Measurements from ENCODE around the gene CKAP5.

DNA sequence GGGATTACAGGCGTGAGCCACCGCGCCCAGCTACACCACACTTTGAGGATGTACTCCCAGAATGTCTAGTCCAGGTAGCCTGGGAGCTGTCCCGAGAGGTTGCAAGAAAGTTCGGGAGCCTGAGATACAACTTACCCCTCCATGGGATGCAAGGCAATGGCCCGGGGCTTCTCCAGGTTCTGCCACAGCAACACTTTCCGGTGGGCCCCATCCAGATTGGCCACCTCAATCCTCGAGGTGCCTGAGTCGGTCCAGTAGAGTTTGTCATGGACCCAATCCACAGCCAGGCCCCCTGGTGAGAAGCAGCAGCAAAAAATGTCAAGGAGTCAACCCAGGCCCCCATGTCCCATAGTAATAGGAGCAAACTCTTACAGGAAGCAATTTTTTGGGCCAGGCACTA lies 46.8 kb upstream of the CKAP5 start:
- TF ChIP-seq, protein P1, sequence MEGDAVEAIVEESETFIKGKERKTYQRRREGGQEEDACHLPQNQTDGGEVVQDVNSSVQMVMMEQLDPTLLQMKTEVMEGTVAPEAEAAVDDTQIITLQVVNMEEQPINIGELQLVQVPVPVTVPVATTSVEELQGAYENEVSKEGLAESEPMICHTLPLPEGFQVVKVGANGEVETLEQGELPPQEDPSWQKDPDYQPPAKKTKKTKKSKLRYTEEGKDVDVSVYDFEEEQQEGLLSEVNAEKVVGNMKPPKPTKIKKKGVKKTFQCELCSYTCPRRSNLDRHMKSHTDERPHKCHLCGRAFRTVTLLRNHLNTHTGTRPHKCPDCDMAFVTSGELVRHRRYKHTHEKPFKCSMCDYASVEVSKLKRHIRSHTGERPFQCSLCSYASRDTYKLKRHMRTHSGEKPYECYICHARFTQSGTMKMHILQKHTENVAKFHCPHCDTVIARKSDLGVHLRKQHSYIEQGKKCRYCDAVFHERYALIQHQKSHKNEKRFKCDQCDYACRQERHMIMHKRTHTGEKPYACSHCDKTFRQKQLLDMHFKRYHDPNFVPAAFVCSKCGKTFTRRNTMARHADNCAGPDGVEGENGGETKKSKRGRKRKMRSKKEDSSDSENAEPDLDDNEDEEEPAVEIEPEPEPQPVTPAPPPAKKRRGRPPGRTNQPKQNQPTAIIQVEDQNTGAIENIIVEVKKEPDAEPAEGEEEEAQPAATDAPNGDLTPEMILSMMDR (conservative IDR thresholded peaks at IDR 0.05; ENCODE audit: low read depth in 2 of 2): no peak
- TF ChIP-seq, protein P2, sequence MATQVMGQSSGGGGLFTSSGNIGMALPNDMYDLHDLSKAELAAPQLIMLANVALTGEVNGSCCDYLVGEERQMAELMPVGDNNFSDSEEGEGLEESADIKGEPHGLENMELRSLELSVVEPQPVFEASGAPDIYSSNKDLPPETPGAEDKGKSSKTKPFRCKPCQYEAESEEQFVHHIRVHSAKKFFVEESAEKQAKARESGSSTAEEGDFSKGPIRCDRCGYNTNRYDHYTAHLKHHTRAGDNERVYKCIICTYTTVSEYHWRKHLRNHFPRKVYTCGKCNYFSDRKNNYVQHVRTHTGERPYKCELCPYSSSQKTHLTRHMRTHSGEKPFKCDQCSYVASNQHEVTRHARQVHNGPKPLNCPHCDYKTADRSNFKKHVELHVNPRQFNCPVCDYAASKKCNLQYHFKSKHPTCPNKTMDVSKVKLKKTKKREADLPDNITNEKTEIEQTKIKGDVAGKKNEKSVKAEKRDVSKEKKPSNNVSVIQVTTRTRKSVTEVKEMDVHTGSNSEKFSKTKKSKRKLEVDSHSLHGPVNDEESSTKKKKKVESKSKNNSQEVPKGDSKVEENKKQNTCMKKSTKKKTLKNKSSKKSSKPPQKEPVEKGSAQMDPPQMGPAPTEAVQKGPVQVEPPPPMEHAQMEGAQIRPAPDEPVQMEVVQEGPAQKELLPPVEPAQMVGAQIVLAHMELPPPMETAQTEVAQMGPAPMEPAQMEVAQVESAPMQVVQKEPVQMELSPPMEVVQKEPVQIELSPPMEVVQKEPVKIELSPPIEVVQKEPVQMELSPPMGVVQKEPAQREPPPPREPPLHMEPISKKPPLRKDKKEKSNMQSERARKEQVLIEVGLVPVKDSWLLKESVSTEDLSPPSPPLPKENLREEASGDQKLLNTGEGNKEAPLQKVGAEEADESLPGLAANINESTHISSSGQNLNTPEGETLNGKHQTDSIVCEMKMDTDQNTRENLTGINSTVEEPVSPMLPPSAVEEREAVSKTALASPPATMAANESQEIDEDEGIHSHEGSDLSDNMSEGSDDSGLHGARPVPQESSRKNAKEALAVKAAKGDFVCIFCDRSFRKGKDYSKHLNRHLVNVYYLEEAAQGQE (IDR thresholded peaks at IDR 0.05; ENCODE audit: unreplicated experiment): no peak
- no peak for TF ChIP-seq NANOG (IDR thresholded peaks at IDR 0.05; ENCODE audit: borderline replicate concordance)
- TF ChIP-seq EZH2phosphoT487 (IDR thresholded peaks at IDR 0.05; ENCODE audit: unreplicated experiment): no peak
- no peak for TF ChIP-seq CREB1 (CRISPR knock-in tag; IDR thresholded peaks at IDR 0.05; ENCODE audit: low read depth)
- TF ChIP-seq POLR2AphosphoS5 (IDR thresholded peaks at IDR 0.05; ENCODE audit: low read depth): no peak
- no peak for TF ChIP-seq JUNB (IDR thresholded peaks at IDR 0.05; ENCODE audit: unreplicated experiment)
- no peak for TF ChIP-seq EZH2 (IDR thresholded peaks at IDR 0.05; ENCODE audit: low read depth, unreplicated experiment)
- TF ChIP-seq STAT1 (IDR thresholded peaks at IDR 0.05; ENCODE audit: unreplicated experiment): no peak
- TF ChIP-seq, protein P3, sequence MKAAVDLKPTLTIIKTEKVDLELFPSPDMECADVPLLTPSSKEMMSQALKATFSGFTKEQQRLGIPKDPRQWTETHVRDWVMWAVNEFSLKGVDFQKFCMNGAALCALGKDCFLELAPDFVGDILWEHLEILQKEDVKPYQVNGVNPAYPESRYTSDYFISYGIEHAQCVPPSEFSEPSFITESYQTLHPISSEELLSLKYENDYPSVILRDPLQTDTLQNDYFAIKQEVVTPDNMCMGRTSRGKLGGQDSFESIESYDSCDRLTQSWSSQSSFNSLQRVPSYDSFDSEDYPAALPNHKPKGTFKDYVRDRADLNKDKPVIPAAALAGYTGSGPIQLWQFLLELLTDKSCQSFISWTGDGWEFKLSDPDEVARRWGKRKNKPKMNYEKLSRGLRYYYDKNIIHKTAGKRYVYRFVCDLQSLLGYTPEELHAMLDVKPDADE (IDR thresholded peaks at IDR 0.05): no peak
- no peak for TF ChIP-seq ZNF114 (CRISPR knock-in tag; IDR thresholded peaks at IDR 0.05)
- TF ChIP-seq, protein P4, sequence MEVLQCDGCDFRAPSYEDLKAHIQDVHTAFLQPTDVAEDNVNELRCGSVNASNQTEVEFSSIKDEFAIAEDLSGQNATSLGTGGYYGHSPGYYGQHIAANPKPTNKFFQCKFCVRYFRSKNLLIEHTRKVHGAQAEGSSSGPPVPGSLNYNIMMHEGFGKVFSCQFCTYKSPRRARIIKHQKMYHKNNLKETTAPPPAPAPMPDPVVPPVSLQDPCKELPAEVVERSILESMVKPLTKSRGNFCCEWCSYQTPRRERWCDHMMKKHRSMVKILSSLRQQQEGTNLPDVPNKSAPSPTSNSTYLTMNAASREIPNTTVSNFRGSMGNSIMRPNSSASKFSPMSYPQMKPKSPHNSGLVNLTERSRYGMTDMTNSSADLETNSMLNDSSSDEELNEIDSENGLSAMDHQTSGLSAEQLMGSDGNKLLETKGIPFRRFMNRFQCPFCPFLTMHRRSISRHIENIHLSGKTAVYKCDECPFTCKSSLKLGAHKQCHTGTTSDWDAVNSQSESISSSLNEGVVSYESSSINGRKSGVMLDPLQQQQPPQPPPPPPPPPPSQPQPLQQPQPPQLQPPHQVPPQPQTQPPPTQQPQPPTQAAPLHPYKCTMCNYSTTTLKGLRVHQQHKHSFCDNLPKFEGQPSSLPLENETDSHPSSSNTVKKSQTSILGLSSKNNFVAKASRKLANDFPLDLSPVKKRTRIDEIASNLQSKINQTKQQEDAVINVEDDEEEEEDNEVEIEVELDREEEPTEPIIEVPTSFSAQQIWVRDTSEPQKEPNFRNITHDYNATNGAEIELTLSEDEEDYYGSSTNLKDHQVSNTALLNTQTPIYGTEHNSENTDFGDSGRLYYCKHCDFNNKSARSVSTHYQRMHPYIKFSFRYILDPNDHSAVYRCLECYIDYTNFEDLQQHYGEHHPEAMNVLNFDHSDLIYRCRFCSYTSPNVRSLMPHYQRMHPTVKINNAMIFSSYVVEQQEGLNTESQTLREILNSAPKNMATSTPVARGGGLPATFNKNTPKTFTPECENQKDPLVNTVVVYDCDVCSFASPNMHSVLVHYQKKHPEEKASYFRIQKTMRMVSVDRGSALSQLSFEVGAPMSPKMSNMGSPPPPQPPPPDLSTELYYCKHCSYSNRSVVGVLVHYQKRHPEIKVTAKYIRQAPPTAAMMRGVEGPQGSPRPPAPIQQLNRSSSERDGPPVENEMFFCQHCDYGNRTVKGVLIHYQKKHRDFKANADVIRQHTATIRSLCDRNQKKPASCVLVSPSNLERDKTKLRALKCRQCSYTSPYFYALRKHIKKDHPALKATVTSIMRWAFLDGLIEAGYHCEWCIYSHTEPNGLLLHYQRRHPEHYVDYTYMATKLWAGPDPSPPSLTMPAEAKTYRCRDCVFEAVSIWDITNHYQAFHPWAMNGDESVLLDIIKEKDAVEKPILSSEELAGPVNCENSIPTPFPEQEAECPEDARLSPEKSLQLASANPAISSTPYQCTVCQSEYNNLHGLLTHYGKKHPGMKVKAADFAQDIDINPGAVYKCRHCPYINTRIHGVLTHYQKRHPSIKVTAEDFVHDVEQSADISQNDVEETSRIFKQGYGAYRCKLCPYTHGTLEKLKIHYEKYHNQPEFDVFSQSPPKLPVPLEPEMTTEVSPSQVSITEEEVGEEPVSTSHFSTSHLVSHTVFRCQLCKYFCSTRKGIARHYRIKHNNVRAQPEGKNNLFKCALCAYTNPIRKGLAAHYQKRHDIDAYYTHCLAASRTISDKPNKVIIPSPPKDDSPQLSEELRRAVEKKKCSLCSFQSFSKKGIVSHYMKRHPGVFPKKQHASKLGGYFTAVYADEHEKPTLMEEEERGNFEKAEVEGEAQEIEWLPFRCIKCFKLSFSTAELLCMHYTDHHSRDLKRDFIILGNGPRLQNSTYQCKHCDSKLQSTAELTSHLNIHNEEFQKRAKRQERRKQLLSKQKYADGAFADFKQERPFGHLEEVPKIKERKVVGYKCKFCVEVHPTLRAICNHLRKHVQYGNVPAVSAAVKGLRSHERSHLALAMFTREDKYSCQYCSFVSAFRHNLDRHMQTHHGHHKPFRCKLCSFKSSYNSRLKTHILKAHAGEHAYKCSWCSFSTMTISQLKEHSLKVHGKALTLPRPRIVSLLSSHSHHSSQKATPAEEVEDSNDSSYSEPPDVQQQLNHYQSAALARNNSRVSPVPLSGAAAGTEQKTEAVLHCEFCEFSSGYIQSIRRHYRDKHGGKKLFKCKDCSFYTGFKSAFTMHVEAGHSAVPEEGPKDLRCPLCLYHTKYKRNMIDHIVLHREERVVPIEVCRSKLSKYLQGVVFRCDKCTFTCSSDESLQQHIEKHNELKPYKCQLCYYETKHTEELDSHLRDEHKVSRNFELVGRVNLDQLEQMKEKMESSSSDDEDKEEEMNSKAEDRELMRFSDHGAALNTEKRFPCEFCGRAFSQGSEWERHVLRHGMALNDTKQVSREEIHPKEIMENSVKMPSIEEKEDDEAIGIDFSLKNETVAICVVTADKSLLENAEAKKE (CRISPR knock-in tag; IDR thresholded peaks at IDR 0.05): no peak

All from GM23338 (cell line).